Heart left ventricle (tissue), 13 donors: ENCODE data around the gene PTGER3.

ENCODE experiments used
- CTCF ChIP-seq, 12 donors: fragments of 200-600 bp; sonication (generic) in 4 of 12; IDR thresholded peaks; one replicate each; pipeline versions ENCODE4 v1.5.0 to v1.8.0; 2018 to 2022; ENCODE audit warnings: antibody characterized with exemption in 12 of 12, mild to moderate bottlenecking in 5 of 12
- POLR2A ChIP-seq, 2 donors: fragments of 450-650 bp; IDR thresholded peaks; one replicate each; pipeline ENCODE4 v1.6.1; 2017; ENCODE audit warnings: antibody characterized with exemption in 2 of 2, mild to moderate bottlenecking in 2 of 2, moderate library complexity in 2 of 2
- donor health status: ischemic (EF 13 %, LVEDD 7.1; RV severe dilation, severe dysfunction).
- donor health status: DM: no; HTN: yes; CAD: no.
- donor health status: DM: no; HTN: no; CAD: no.
- donor health status: ischemic (EF 25% LVEDD 6.9; RV normal size, moderate dysfunction).
- donor health status: ischemic (EF 25% LVEDD 5.7; RV mildly dilated, moderate dysfunction).
- donor health status: ischemic (EF 35%, LVEDD 5.7; RV mildly dilated, moderate dysfunction).
- donor health status: nonischemic (EF 11% LVEDD 7.7; RV severe dilation, severe dysfunction).
- donor health status: DM: yes; HTN: yes; CAD: no.
- donor health status: PGD.
- donor health status: ischemic (EF 29% LVEDD 5.4; RV normal size, mild dysfunction).
- donor health status: nonischemic (EF 23%, LVEDD 6.1; RV moderate dilation, normal function).

- TF ChIP-seq CTCF (IDR thresholded peaks at IDR 0.05) (no peak), POLR2A (IDR thresholded peaks at IDR 0.05) (no peak)
Observed at GRCh38 chr1:70963374-70963773, 84.2 kb downstream of the PTGER3 start.
